ENCODE data around the gene LHX2. TPM values are rescaled to one million over a fixed set of nuclear protein-coding genes. Genes with fewer than 3 reads are reported as not detected.

Gene LHX2
- total RNA-seq, 2 experiments from 2014 or later = not detected

DNA sequence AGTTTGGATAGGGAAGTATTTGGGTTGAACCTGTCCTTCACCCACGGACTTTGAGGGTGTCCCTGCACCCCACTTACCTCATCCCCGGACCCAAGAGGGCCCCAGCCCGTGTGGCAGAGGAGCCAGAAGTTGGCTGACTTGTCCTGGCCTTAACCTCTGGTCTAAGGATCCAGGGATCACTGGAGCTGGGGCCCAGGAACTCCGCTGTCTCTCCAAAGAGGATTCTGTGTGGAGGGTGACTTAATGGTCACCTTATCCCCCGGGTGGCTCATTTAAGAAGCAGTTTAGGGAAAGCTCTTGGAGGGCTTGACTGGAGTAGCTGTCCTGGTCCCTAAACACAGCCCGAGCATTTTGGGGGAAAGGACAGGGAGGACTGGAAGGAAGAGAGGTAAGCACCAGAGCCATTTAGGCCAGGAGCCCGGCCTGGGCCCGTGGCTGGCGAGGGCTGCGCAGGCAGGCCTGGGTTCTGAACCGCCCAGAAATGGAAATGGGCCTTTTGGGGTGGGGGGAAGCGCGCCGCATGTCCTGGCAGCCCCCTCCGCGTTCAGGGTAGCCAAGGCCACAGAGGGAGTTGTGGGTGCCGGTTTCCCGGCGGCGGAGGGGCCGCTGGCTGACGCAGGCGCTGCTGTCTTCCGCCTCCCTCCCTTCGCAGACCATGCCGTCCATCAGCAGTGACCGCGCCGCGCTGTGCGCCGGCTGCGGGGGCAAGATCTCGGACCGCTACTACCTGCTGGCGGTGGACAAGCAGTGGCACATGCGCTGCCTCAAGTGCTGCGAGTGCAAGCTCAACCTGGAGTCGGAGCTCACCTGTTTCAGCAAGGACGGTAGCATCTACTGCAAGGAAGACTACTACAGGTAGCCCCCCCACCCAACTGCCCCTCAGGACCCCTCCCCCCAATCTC lies 2.0 kb downstream of the LHX2 start:
- Mint-ChIP-seq H3K27me3 (peaks cover 71% of the 10 kb centered on the region), H3K4me1 (peaks cover 17% of the 10 kb centered on the region), H3K9me3 (peaks cover 1% of the 10 kb centered on the region), H3K27ac (peak overlapping the region; percentile 51), H3K36me3 (peaks cover 2% of the 10 kb centered on the region), H3K4me3 (no peak overlapping the region)
- DNase-seq (no peak), ATAC-seq (ENCODE audit: low read depth) (no peak)
- POLR2A ChIA-PET = no interaction called here

DNA sequence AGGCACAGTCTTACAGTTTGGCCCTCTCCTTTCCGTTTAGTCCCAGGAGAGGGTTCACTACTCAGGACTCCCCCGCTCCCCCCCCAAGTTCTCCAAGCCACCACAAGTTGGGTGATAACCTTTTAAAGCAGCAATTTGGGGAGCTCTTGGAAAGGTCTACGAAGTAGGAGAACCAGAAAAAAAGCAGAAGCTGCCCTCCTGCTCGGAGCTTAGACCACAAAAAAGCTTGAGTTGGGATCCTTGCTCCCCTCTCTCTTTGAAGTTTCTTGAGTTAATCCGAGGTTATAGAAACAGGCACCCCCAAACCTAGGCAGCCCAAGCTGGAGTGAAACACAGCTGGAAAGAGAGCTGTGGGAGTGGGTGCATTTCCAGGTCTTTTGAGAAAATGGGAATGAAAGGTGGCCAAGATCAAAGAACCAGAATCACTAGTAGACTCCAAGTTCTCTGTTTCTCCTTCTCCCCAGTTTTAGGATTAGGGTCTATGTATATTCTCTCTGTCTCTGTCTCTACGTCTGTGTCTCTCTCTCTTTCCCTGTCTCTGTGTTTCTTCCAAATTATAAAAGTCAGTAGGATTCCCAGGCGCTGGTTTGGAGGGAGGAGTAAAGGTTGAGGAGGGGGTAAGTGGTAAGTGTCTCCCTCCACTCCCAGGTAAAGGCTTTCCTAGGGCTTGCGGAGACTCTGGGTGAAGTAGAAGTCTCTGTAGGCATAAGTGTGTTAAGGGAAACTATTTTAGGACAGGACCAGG lies 2.8 kb downstream of the LHX2 start:
- no peak overlapping the region for H3K4me3 Mint-ChIP-seq
- POLR2A ChIA-PET = no interaction called here
- DNase-seq = no peak
- ATAC-seq (ENCODE audit: low read depth) = no peak
- no peak overlapping the region for H3K27ac Mint-ChIP-seq
- peaks cover 1% of the 10 kb centered on the region for H3K9me3 Mint-ChIP-seq
- peaks cover 2% of the 10 kb centered on the region for H3K36me3 Mint-ChIP-seq
- peaks cover 74% of the 10 kb centered on the region for H3K27me3 Mint-ChIP-seq
- peaks cover 15% of the 10 kb centered on the region for H3K4me1 Mint-ChIP-seq

DNA sequence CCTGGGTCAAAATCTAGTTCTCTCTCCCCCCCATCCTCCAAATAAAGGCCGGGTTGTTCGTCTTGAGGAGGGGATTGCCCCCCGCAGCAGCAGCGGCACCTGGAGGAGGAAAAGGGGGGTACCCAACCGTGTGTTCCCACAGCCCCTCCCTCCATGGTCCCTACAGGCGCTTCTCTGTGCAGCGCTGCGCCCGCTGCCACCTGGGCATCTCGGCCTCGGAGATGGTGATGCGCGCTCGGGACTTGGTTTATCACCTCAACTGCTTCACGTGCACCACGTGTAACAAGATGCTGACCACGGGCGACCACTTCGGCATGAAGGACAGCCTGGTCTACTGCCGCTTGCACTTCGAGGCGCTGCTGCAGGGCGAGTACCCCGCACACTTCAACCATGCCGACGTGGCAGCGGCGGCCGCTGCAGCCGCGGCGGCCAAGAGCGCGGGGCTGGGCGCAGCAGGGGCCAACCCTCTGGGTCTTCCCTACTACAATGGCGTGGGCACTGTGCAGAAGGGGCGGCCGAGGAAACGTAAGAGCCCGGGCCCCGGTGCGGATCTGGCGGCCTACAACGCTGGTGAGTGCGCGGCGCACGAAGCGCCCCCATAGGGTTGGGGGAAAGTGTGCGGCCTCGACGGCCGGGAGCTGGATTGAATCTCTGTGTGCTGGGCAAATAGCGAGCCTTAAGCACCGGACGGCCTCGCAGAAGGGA lies 3.5 kb downstream of the LHX2 start:
- H3K27ac Mint-ChIP-seq = no peak overlapping the region
- no peak overlapping the region for H3K4me3 Mint-ChIP-seq
- no peak for DNase-seq
- peaks cover 2% of the 10 kb centered on the region for H3K36me3 Mint-ChIP-seq
- no peak for ATAC-seq (ENCODE audit: low read depth)
- H3K4me1 Mint-ChIP-seq = peaks cover 11% of the 10 kb centered on the region
- no peaks in the 10 kb centered on the region for H3K9me3 Mint-ChIP-seq
- H3K27me3 Mint-ChIP-seq = peaks cover 74% of the 10 kb centered on the region
- POLR2A ChIA-PET = no interaction called here

DNA sequence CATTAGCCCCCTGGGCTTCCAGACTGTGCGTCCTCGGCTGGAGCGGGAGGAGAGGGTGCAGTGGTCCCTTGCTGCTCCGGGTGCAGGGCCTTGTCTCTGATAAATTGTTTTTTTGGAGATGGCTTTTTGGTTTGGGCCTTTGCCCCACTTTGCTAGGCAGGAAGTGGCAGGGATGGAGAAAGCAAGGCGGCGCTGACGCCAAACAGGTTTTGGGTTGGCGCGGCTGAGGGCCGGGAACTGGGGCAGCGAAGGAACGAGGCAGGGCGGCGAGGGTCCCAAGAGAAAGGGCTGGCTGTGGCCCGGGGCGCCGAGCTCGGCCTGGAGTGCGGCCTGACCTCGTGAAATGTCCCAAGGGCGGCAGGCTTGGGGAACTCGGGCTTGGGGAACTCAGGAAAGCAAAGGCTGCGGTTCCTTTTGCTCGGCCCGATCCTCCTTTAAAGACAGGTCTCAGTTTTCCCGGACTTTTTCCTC lies 4.1 kb downstream of the LHX2 start:
- ATAC-seq (ENCODE audit: low read depth) (no peak), DNase-seq (no peak)
- POLR2A ChIA-PET = no interaction called here
- H3K36me3 Mint-ChIP-seq = peaks cover 2% of the 10 kb centered on the region
- H3K27me3 Mint-ChIP-seq = peaks cover 74% of the 10 kb centered on the region
- H3K9me3 Mint-ChIP-seq = no peaks in the 10 kb centered on the region
- H3K27ac Mint-ChIP-seq = no peak overlapping the region
- peaks cover 8% of the 10 kb centered on the region for H3K4me1 Mint-ChIP-seq
- no peak overlapping the region for H3K4me3 Mint-ChIP-seq

DNA sequence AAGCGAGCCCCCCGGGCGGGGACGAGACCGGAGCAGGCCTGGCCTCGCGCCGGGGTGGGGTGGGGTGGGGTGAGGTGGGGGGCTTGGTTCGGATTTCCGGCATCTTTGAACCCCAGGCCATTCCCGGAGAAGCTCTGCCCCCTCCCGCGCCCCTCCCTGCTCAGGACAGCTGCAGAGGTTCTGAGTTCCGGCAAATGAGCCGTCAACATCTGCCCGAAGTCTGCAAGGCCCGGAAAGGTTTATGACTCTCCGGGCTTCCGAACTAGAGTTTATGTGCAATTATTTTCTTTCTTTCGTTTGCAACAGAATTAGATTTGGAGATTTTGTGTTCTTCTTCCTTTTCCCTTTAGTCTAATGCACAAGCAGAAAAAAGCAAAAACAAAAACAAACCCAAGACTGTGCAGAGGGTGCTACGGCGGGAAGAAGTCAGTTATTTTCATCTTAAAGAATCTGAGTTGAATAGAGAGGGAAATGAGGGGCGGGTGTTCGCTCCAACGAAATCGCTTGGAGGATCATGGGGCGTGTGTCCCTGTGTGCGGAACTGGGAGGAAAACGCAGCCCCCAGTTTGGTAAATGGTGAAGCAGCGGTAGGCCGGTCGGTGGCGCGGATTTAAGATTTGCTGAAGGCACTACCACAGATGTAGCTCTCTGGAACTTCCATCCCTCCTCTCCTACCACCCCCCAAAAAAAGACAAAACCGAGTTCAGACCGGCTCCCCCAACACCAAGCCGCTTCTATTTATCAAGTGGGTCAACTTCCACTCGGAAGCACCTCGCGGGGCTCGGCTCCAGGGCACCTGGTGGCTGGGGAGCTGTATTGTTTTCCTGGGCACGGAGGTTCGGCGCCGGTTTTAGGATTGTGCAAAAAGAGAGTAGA lies 4.8 kb downstream of the LHX2 start:
- Mint-ChIP-seq H3K9me3 (no peaks in the 10 kb centered on the region), H3K4me1 (peaks cover 10% of the 10 kb centered on the region), H3K36me3 (peaks cover 2% of the 10 kb centered on the region), H3K27me3 (peaks cover 78% of the 10 kb centered on the region), H3K4me3 (peak overlapping the region; percentile 35), H3K27ac (peak overlapping the region; percentile 67)
- ATAC-seq (ENCODE audit: low read depth) (no peak), DNase-seq (no peak)
- POLR2A ChIA-PET = no interaction called here

DNA sequence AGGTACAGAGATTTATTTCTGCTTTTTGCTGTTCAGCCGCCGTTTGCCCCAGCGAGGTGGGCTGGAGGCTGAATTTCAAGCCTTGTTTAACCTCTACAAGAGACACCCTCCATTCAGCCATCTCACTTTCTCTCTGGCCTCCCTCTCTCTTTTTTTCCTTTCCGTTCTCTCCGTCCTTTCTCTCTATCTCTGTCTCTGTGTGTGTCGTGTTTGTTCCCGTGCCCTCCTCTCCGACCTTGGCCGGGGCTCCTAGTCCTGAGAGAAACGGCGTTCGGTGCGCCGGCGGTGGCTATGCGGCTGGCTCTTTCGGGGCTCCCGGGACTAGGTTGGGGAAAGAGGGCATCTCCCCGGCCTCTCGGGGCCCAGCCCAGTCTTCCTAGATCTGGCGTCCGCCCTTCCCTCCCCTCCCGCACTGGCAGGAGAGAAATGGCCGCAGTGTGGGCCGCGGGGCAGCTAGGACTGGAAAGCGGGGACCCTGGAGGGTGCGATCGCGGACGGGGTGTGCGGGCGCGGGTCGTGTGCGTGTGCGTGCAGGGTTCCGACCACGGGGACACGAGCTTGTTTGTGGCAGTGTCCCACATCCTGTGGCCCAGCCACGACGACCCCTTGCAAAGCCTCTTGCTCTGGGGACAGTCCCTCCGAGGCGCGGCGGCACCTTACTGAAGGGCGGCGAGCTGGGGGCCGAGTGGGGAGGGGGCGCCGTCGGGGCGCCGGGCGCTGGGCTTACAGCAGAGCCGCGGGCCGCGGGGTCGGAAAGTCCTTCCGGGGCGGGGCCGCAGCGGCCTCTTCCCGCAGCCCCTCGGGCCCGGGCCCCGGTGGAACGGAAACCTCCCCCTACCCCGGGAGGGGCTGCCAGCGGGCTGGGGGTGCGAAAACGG lies 5.7 kb downstream of the LHX2 start:
- ATAC-seq (ENCODE audit: low read depth) (no peak), DNase-seq (no peak)
- Mint-ChIP-seq H3K9me3 (no peaks in the 10 kb centered on the region), H3K36me3 (peaks cover 2% of the 10 kb centered on the region), H3K4me1 (peaks cover 11% of the 10 kb centered on the region), H3K4me3 (peak overlapping the region; percentile 53), H3K27me3 (peaks cover 84% of the 10 kb centered on the region), H3K27ac (peak overlapping the region; percentile 67)
- POLR2A ChIA-PET = interaction anchor here (0.6 kb wide), 1 partner anchor 278 kb away, joined by 3 read pairs; no protein-coding TSS in a partner anchor

DNA sequence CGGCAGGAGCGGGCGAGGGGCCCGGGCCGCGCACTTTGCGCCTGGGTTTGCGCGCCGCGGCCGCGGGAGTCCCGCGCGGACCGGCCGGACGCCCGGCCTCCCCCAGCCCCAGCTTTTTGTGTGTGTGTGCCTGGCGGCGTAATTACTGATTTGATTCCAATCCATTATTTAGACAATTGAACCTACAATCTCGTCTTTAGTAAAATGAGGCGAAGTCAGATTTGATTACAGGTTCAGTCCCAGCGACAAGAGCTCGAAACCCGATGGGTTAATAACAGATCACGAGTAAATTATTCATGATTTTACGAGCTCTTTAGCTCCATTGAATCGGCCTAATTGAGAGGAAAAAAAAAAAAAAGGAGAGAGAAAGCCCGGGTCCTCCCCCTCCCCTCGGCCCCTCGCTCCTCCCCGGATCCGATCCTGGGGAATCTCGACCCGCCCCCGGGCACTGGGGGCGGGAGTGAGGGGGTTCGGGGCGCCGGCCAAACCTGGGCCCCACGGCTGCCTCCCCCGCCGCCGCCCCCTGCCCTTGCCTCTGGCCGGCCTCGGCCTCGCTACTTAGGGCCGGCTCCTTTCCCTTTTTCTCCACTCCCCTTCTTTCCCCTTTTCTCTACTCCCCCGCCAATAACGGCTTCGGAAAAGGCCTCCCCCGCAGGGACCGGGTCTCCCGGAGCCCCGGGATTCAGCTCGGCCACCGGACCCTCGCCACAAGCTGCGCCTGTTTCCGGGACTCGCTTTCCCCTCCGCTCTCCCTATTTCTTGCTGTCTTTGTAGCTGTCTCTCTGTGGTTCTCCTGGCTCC lies 6.6 kb downstream of the LHX2 start:
- Mint-ChIP-seq H3K4me1 (peaks cover 10% of the 10 kb centered on the region), H3K27ac (peak overlapping the region; percentile 49), H3K36me3 (peaks cover 2% of the 10 kb centered on the region), H3K9me3 (no peaks in the 10 kb centered on the region), H3K27me3 (peaks cover 85% of the 10 kb centered on the region), H3K4me3 (peak overlapping the region; percentile 31)
- no peak for DNase-seq
- ATAC-seq (ENCODE audit: low read depth) = no peak
- POLR2A ChIA-PET = interaction anchor here (0.6 kb wide), 1 partner anchor 277 kb away, joined by 3 read pairs; no protein-coding TSS in a partner anchor

DNA sequence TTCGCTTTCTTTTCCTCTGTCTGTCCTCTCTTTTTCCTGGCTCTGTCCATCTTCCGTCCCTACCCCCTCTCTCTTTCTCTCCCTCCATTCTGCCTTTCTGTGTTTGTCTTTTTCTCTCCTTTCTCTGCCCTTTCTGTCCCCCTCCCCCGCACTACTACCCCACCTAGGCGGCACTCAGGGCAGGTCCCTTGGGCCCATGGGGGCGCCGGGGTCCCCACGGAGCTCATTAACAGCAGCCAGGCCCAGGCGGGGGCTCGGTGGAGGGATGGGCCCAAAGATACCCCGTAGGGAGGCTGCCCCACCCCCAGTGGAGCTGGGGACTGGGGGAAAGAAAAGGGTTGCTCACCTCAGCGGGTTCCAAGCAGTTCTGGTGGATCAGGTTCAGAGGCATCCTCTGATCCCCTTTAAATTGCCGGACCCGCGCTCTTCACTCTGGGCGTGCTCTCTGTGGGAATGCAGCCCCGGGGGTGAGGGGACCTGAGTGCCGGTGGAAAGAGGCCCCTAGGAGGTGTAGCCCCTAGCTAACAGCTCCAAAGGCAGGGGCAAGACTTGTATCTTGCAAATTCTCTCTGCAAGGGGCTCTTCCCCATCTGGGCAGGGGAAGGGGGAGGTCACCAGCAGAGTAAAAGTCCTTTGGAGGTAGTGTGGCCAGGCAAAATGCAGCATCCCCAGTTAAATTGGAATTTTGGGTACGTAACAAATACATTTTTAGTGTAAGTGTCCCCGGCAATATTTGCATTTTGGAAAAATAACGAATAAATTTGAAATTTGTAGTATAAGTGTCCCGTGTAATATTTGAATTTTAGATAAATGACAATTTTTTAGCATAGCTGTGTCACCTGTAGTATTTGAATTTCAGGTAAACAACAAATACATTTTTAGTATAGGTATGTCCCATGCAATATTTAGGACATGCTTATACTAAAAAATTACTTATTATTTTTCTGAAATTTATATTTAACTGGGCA lies 7.4 kb downstream of the LHX2 start:
- H3K27ac Mint-ChIP-seq = peak overlapping the region; percentile 49
- peaks cover 2% of the 10 kb centered on the region for H3K36me3 Mint-ChIP-seq
- POLR2A ChIA-PET = no interaction called here
- H3K4me1 Mint-ChIP-seq = peaks cover 9% of the 10 kb centered on the region
- H3K9me3 Mint-ChIP-seq = no peaks in the 10 kb centered on the region
- peaks cover 85% of the 10 kb centered on the region for H3K27me3 Mint-ChIP-seq
- peak overlapping the region; percentile 31 for H3K4me3 Mint-ChIP-seq
- DNase-seq (no peak), ATAC-seq (ENCODE audit: low read depth) (no peak)

DNA sequence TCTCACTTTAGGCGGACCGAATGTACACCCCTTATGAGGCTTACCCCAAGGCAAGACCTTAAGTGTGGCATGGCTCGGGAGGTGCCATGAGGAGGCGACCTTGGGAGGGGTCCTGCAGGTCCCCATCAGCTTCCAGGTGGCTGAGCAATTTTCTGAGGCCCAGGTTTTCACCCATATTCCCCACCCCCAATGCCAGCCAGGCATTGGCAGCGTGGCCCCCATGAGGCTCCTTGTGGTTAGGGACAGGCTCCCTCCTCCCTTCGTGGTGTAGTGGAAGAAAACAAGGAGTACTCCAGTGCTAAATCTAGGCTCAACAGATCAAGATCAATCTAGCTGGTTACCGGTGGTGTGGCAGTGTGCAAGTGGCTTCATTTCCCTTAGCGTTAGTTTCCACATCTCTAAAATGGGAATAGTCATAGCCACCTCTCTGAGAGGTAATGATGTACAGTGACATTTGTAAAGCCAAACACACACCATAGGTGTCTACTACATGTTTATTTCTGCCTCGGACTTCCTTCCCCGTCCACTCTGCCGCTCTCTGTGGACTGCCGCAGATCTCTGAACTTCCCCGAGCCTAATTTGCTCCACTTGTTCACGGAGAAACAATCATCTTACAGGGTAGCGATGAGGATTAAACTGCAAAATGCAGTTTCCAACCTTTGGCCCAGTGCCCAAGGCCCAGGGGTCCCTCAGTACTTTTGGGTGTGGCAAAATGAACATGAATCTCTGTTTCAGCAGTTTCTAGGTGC lies 8.4 kb downstream of the LHX2 start:
- no peak overlapping the region for H3K4me3 Mint-ChIP-seq
- POLR2A ChIA-PET = no interaction called here
- DNase-seq (no peak), ATAC-seq (ENCODE audit: low read depth) (no peak)
- no peaks in the 10 kb centered on the region for H3K9me3 Mint-ChIP-seq
- H3K27ac Mint-ChIP-seq = no peak overlapping the region
- peaks cover 84% of the 10 kb centered on the region for H3K27me3 Mint-ChIP-seq
- H3K4me1 Mint-ChIP-seq = peaks cover 9% of the 10 kb centered on the region
- peaks cover 2% of the 10 kb centered on the region for H3K36me3 Mint-ChIP-seq
